CD4-positive, alpha-beta T cell treated with Interleukin-15 for 4 hours (primary cell): ENCODE measurements around the gene AATF.
"Not testable (repeated sequence)": the region's sequence is repeated elsewhere in the genome, so short reads cannot be mapped to it uniquely, and the experiment has no call there.

Source experiments
- DNase-seq: peaks from one replicate; pipeline ENCODE4 v3.0.0-alpha.2; 2020; ENCODE audit warnings: low spot score

AATF gene

GRCh38 chr17:37047631-37048104, 98.9 kb downstream of the AATF start:
- DNase-seq, result peak; percentile 80

- DNase-seq, result no peak
Measured at GRCh38 chr17:37048811-37049210, 100.1 kb downstream of the AATF start.

- DNase-seq, result no peak
Measured at GRCh38 chr17:37050920-37051319, 102.2 kb downstream of the AATF start.

GRCh38 chr17:37051381-37051780, 102.6 kb downstream of the AATF start:
- DNase-seq, result no peak

GRCh38 chr17:37051833-37052232, 103.1 kb downstream of the AATF start:
- no peak for DNase-seq

- no peak for DNase-seq
Measured at GRCh38 chr17:37052450-37052849, 103.7 kb downstream of the AATF start.

GRCh38 chr17:37054894-37055293, 106.1 kb downstream of the AATF start:
- no peak for DNase-seq

- DNase-seq, result no peak
Measured at GRCh38 chr17:37056622-37057021, 107.9 kb downstream of the AATF start.

- no peak for DNase-seq
Measured at GRCh38 chr17:37059493-37059892, 110.7 kb downstream of the AATF start.

GRCh38 chr17:37060094-37060493, 111.3 kb downstream of the AATF start:
- no peak for DNase-seq

- no peak for DNase-seq
Measured at GRCh38 chr17:37060928-37061327, 112.2 kb downstream of the AATF start.

- DNase-seq, result no peak
Measured at GRCh38 chr17:37062021-37062420, 113.3 kb downstream of the AATF start.

- no peak for DNase-seq
Measured at GRCh38 chr17:37064206-37064605, 115.5 kb downstream of the AATF start.

- DNase-seq, result no peak
Measured at GRCh38 chr17:37064956-37065355, 116.2 kb downstream of the AATF start.

GRCh38 chr17:37065486-37066321, 117.0 kb downstream of the AATF start:
- DNase-seq, result no peak

- no peak for DNase-seq
Measured at GRCh38 chr17:37066322-37067255, 117.8 kb downstream of the AATF start.

- no peak for DNase-seq
Measured at GRCh38 chr17:37067555-37068111, 118.9 kb downstream of the AATF start.

- DNase-seq, result no peak
Measured at GRCh38 chr17:37068266-37068665, 119.5 kb downstream of the AATF start.

- no peak for DNase-seq
Measured at GRCh38 chr17:37069087-37069486, 120.3 kb downstream of the AATF start.

GRCh38 chr17:37073464-37073863, 124.7 kb downstream of the AATF start:
- DNase-seq, result not testable (repeated sequence)

GRCh38 chr17:37079065-37079708, 130.4 kb downstream of the AATF start:
- DNase-seq, result no peak

GRCh38 chr17:37079735-37080134, 131.0 kb downstream of the AATF start:
- DNase-seq, result no peak
